IMR-90 (cell line): ENCODE data around the gene OR7C1. TPM values are rescaled to one million over a fixed set of nuclear protein-coding genes. Genes with fewer than 3 reads are reported as not detected.

Experiments
- ATAC-seq: fragments of 200-7000 bp; cut with Tn5 transposase; 2 replicates; pipeline ENCODE4 v1.9.1; 2020; ENCODE audit warnings: low read depth, mild to moderate bottlenecking, moderate library complexity
- BruUV-seq: library from RNA; stranded (reverse); fragments of 400-500 nt; replicated peaks from 2 replicates; lab custom pipeline; 2021; lab: Mats Ljungman, UMichigan
- CTCF ChIA-PET: fragments of 300-600 bp; formaldehyde crosslinking; extraction: SDS; loops from one replicate; lab custom pipeline; 2021; ENCODE audit warnings: antibody characterized with exemption; lab: Yijun Ruan, JAX
- POLR2A ChIA-PET: fragments of 300-600 bp; sonication (Branson Sonifier 250); formaldehyde crosslinking; loops from one replicate; lab custom pipeline; 2022; ENCODE audit warnings: antibody characterized with exemption; ENCODE audit not compliant: unreplicated experiment; lab: Charles Lee
- DNase-seq: peaks from one replicate; pipeline ENCODE4 v3.0.0; 2013
- H2AFZ ChIP-seq: replicated peaks from 2 replicates; pipeline ENCODE3; 2013; ENCODE audit warnings: low read length, mild to moderate bottlenecking; ENCODE audit not compliant: poor library complexity
- H2AK5ac ChIP-seq: 2 replicates; pipeline ENCODE4 v1.6.1; 2013; ENCODE audit warnings: low read depth, low read length, inconsistent platforms
- H2AK9ac ChIP-seq: replicated peaks from 2 replicates; pipeline ENCODE3; 2013; ENCODE audit warnings: mild to moderate bottlenecking, low read depth, low read length, moderate library complexity; ENCODE audit not compliant: poor library complexity
- H2BK120ac ChIP-seq: 2 replicates; pipeline ENCODE4 v1.6.1; 2013; ENCODE audit warnings: low read depth, low read length, inconsistent platforms
- H2BK15ac ChIP-seq: 3 replicates; pipeline ENCODE4 v1.6.1; 2013; ENCODE audit warnings: low read depth, low read length, inconsistent platforms
- H2BK20ac ChIP-seq: 2 replicates; pipeline ENCODE4 v1.6.1; 2013; ENCODE audit warnings: low read depth, mild to moderate bottlenecking, inconsistent platforms, low read length, moderate library complexity
- H2BK5ac ChIP-seq: 2 replicates; pipeline ENCODE4 v1.6.1; 2013; ENCODE audit warnings: mild to moderate bottlenecking, low read depth, low read length, inconsistent platforms; ENCODE audit not compliant: poor library complexity, severe bottlenecking
- H3K14ac ChIP-seq: replicated peaks from 2 replicates; pipeline ENCODE4 v1.6.1; 2013; ENCODE audit warnings: low read depth, low read length, inconsistent platforms
- H3K18ac ChIP-seq: 2 replicates; pipeline ENCODE4 v1.6.1; 2013; ENCODE audit warnings: low read depth, low read length, control low read depth
- H3K23ac ChIP-seq: 2 replicates; pipeline ENCODE4 v1.6.1; 2013; ENCODE audit warnings: low read depth, low read length, inconsistent platforms
- H3K27ac ChIP-seq: 2 replicates; pipeline ENCODE4 v1.5.1; 2013; ENCODE audit warnings: mild to moderate bottlenecking, control low read depth, low read length; ENCODE audit not compliant: insufficient read depth
- H3K27me3 ChIP-seq: 2 replicates; pipeline ENCODE4 v1.6.1; 2013; ENCODE audit warnings: low read length; ENCODE audit not compliant: control insufficient read depth, insufficient read depth
- H3K36me3 ChIP-seq: 2 replicates; pipeline ENCODE4 v1.6.1; 2013; ENCODE audit warnings: low read length, mixed read lengths; ENCODE audit not compliant: control insufficient read depth, insufficient read depth
- H3K4ac ChIP-seq: 2 replicates; pipeline ENCODE4 v1.6.1; 2013; ENCODE audit warnings: low read depth, low read length, inconsistent platforms
- H3K4me1 ChIP-seq: 2 replicates; pipeline ENCODE4 v1.6.1; 2013; ENCODE audit warnings: low read length, mixed read lengths; ENCODE audit not compliant: control insufficient read depth, insufficient read depth
- H3K4me2 ChIP-seq: 2 replicates; pipeline ENCODE4 v1.6.1; 2013; ENCODE audit warnings: low read depth, mild to moderate bottlenecking, control low read depth, low read length, moderate library complexity
- H3K4me3 ChIP-seq: 2 replicates; pipeline ENCODE4 v1.5.1; 2013; ENCODE audit warnings: low read depth, mild to moderate bottlenecking, control low read depth, low read length, moderate library complexity; ENCODE audit not compliant: insufficient read depth
- H3K56ac ChIP-seq: 2 replicates; pipeline ENCODE4 v1.6.1; 2013; ENCODE audit warnings: low read length, inconsistent platforms; ENCODE audit not compliant: insufficient read depth; ENCODE audit errors: extremely low read depth
- H3K79me1 ChIP-seq, 2 experiments: 2 replicates each; pipeline ENCODE4 v1.6.1; 2013; ENCODE audit warnings: low read length in 2 of 2, inconsistent platforms in 1 of 2, low read depth in 1 of 2
- H3K9ac ChIP-seq: 2 replicates; pipeline ENCODE4 v1.6.1; 2013; ENCODE audit warnings: low read depth, low read length, control low read depth
- H3K9me1 ChIP-seq: 2 replicates; pipeline ENCODE4 v1.6.1; 2013; ENCODE audit warnings: low read length, inconsistent platforms; ENCODE audit not compliant: insufficient read depth
- H3K9me3 ChIP-seq: 2 replicates; pipeline ENCODE4 v1.6.1; 2013; ENCODE audit warnings: low read length; ENCODE audit not compliant: control insufficient read depth, insufficient read depth
- H4K20me1 ChIP-seq: 2 replicates; pipeline ENCODE4 v1.6.1; 2013; ENCODE audit warnings: low read length, inconsistent platforms; ENCODE audit not compliant: insufficient read depth
- H4K5ac ChIP-seq: 2 replicates; pipeline ENCODE4 v1.6.1; 2013; ENCODE audit warnings: mild to moderate bottlenecking, low read depth, low read length, control low read depth
- H4K8ac ChIP-seq, 2 experiments: 2 replicates each; pipeline ENCODE4 v1.6.1; 2013; ENCODE audit warnings: low read depth in 2 of 2, low read length in 2 of 2, control low read depth in 1 of 2, inconsistent platforms in 1 of 2
- H4K91ac ChIP-seq: 2 replicates; pipeline ENCODE4 v1.6.1; 2013; ENCODE audit warnings: low read depth, low read length, inconsistent platforms; ENCODE audit not compliant: insufficient read depth
- BHLHE40 ChIP-seq: fragments of 150-350 bp; IDR thresholded peaks from 2 replicates; pipeline ENCODE4 v1.6.1; 2016; ENCODE audit warnings: mild to moderate bottlenecking, low read depth, low read length
- CEBPB ChIP-seq: IDR thresholded peaks from 2 replicates; pipeline ENCODE4 v1.6.1; 2012; ENCODE audit warnings: low read depth, low read length, improper control_type of control experiment
- CHD1 ChIP-seq: IDR thresholded peaks from 2 replicates; pipeline ENCODE4 v1.6.1; 2012; ENCODE audit warnings: low read depth, low read length, improper control_type of control experiment
- MAZ ChIP-seq: IDR thresholded peaks from 2 replicates; pipeline ENCODE4 v1.6.1; 2012; ENCODE audit warnings: low read depth, mild to moderate bottlenecking, low read length, improper control_type of control experiment, moderate library complexity, borderline replicate concordance
- MXI1 ChIP-seq: IDR thresholded peaks from 2 replicates; pipeline ENCODE4 v1.6.1; 2012; ENCODE audit warnings: low read depth, mild to moderate bottlenecking, low read length, moderate library complexity, borderline replicate concordance
- RAD21 ChIP-seq: IDR thresholded peaks from 2 replicates; pipeline ENCODE4 v1.6.1; 2012; ENCODE audit warnings: low read length, improper control_type of control experiment
- RCOR1 ChIP-seq: IDR thresholded peaks from 2 replicates; pipeline ENCODE4 v1.6.1; 2012; ENCODE audit warnings: mild to moderate bottlenecking, low read length, improper control_type of control experiment; ENCODE audit not compliant: insufficient replicate concordance
- SMC3 ChIP-seq: fragments of 150-350 bp; IDR thresholded peaks from 2 replicates; pipeline ENCODE4 v1.6.1; 2016; ENCODE audit warnings: low read depth, mild to moderate bottlenecking, antibody characterized with exemption, low read length, moderate library complexity
- USF2 ChIP-seq: fragments of 150-350 bp; IDR thresholded peaks from 2 replicates; pipeline ENCODE4 v1.6.1; 2017; ENCODE audit warnings: mild to moderate bottlenecking, antibody characterized with exemption, low read length, low read depth
- WGBS, 2 experiments: methylation state at CpG; one replicate each; pipeline versions ENCODE4 v1.1.5 to v1.1.7; 2013; ENCODE audit warnings: missing lambda C conversion rate in 2 of 2; ENCODE audit not compliant: insufficient read length in 1 of 2; ENCODE audit errors: extremely low coverage in 2 of 2; 5-methylcytosine and 5-hydroxymethylcytosine counted together
- dilution Hi-C: fragments of 300-500 bp; cut with HindIII; formaldehyde crosslinking; loops from one replicate; pipeline ENCODE4 v1.14.3; 2018; ENCODE audit warnings: low sequenced_read_pairs; ENCODE audit not compliant: unreplicated experiment
- in situ Hi-C: fragments of 300-500 bp; cut with MboI; formaldehyde crosslinking; loops from 3 replicates; pipeline ENCODE4 v1.14.3; 2019; ENCODE audit warnings: low sequenced_read_pairs, inconsistent platforms, mixed read lengths
- intact Hi-C: fragments of 100-400 bp; cut with micrococcal nuclease; formaldehyde crosslinking; loops from 2 replicates; pipeline ENCODE4 v1.10.0; 2022
- polyA plus RNA-seq, 3 experiments: library from polyadenylated mRNA; depleted of rRNA; stranded (reverse); fragments of >200 nt; gene quantifications; 2 replicates each; pipeline ENCODE4 v1.2.3, GENCODE V29; 2012; ENCODE audit warnings: low replicate concordance in 1 of 3
- total RNA-seq: library from RNA; depleted of rRNA; stranded (reverse); fragments of >200 nt; gene quantifications from 2 replicates; pipeline ENCODE4 v1.2.3, GENCODE V29; 2012
- TF ChIP-seq, protein P1 (sequence below): fragments of 150-350 bp; IDR thresholded peaks from 2 replicates; pipeline ENCODE4 v1.6.1; 2016; ENCODE audit warnings: low read depth, mild to moderate bottlenecking, low read length, moderate library complexity, borderline replicate concordance

The OR7C1 gene
- total and polyA plus RNA-seq, 2 of the 4 experiments (the other 2 are of a cell fraction) = not detected

- Histone ChIP-seq H2AFZ (no peak overlapping the region), H4K20me1 (no peaks in the 10 kb centered on the region), H4K5ac (no peak overlapping the region), H3K56ac (no peak overlapping the region), H2BK20ac (no peak overlapping the region), H3K18ac (no peak overlapping the region), H2AK5ac (no peak overlapping the region), H2BK5ac (no peak overlapping the region), H3K4me3 (no peak overlapping the region), H2BK120ac (no peak overlapping the region), H3K27me3 (no peaks in the 10 kb centered on the region), H3K27ac (no peak overlapping the region), H3K9me3 (peaks cover 17% of the 10 kb centered on the region), H3K23ac (no peak overlapping the region), H3K36me3 (no peaks in the 10 kb centered on the region), H2AK9ac (no peak overlapping the region), H4K91ac (no peak overlapping the region), H2BK15ac (no peak overlapping the region), H3K79me1 (no peaks in the 10 kb centered on the region), H3K4ac (no peak overlapping the region), H4K8ac (no peak overlapping the region), H3K4me2 (no peak overlapping the region), H3K9ac (no peak overlapping the region), H3K14ac (no peak overlapping the region), H3K4me1 (no peaks in the 10 kb centered on the region), H3K9me1 (no peaks in the 10 kb centered on the region)
- in situ Hi-C loops (no loop called here), dilution Hi-C loops (no loop called here), intact Hi-C loops (no loop called here)
- DNase-seq (no peak), ATAC-seq (no peak)
- BruUV-seq = no TSS peak
- TF ChIP-seq CHD1 = no peak
- TF ChIP-seq CEBPB = no peak
- TF ChIP-seq BHLHE40 = no peak
- TF ChIP-seq RAD21 = no peak
- no peak for TF ChIP-seq RCOR1
- no peak for TF ChIP-seq USF2
- no peak for TF ChIP-seq MAZ
- TF ChIP-seq, protein P1, sequence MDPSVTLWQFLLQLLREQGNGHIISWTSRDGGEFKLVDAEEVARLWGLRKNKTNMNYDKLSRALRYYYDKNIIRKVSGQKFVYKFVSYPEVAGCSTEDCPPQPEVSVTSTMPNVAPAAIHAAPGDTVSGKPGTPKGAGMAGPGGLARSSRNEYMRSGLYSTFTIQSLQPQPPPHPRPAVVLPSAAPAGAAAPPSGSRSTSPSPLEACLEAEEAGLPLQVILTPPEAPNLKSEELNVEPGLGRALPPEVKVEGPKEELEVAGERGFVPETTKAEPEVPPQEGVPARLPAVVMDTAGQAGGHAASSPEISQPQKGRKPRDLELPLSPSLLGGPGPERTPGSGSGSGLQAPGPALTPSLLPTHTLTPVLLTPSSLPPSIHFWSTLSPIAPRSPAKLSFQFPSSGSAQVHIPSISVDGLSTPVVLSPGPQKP = no peak
- TF ChIP-seq SMC3 = no peak
- no peak for TF ChIP-seq MXI1
- 50% methylated on average over 1 of the region's 8 CpGs; no CpG with 5 or more reads in 1 of the 2 experiments for WGBS, 2 experiments
- CTCF ChIA-PET = no interaction called here
- POLR2A ChIA-PET = no interaction called here
Observed at GRCh38 chr19:14772467-14772866, 62.5 kb downstream of the OR7C1 start.
